ENCODE measurements around the gene SPSB2.

SPSB2 gene

GRCh38 chr12:6834873-6835272 is 38.2 kb downstream of the SPSB2 start:
- Histone ChIP-seq H3K4me2 (ENCODE audit: low read length) (no peak overlapping the region), H3K4me3 (ENCODE audit: low read depth, low read length, poor library complexity, severe bottlenecking) (no peak overlapping the region), H4K20me1 (ENCODE audit: insufficient read depth, low read length) (no peaks in the 10 kb centered on the region), H3F3A (ENCODE audit: insufficient read depth, low read length) (no peaks in the 10 kb centered on the region), H3K79me2 (ENCODE audit: insufficient read depth, low read length) (no peaks in the 10 kb centered on the region), H3K4me1 (ENCODE audit: insufficient read depth, low read length, severe bottlenecking) (peaks cover 12% of the 10 kb centered on the region), H3K9me2 (ENCODE audit: low read depth, low read length) (no peaks in the 10 kb centered on the region), H3K27ac (ENCODE audit: low read depth, low read length, poor library complexity, severe bottlenecking) (no peak overlapping the region), H3K27me3 (ENCODE audit: insufficient read depth, low read length) (no peaks in the 10 kb centered on the region; the same call in 1 of the 2 replicates), H2AFZ (ENCODE audit: low read length) (no peak overlapping the region), H3K9me3 (ENCODE audit: low read length) (no peaks in the 10 kb centered on the region), H3K36me3 (ENCODE audit: insufficient read depth, low read length) (no peaks in the 10 kb centered on the region), H3K9ac (ENCODE audit: low read length) (no peak overlapping the region)
- TF ChIP-seq EZH2 (IDR thresholded peaks at IDR 0.05; ENCODE audit: borderline replicate concordance, low read length) (no peak), CTCF (IDR thresholded peaks at IDR 0.05; ENCODE audit: low read length) (no peak)

GRCh38 chr12:6834254-6834653 is 38.8 kb downstream of the SPSB2 start:
- no peak for TF ChIP-seq CTCF (IDR thresholded peaks at IDR 0.05; ENCODE audit: low read length)
- TF ChIP-seq EZH2 (IDR thresholded peaks at IDR 0.05; ENCODE audit: borderline replicate concordance, low read length), result no peak
- Histone ChIP-seq H3K9me2 (ENCODE audit: low read depth, low read length) (no peaks in the 10 kb centered on the region), H3K4me2 (ENCODE audit: low read length) (no peak overlapping the region), H3K27ac (ENCODE audit: low read depth, low read length, poor library complexity, severe bottlenecking) (no peak overlapping the region), H3K9me3 (ENCODE audit: low read length) (no peaks in the 10 kb centered on the region), H3K27me3 (ENCODE audit: insufficient read depth, low read length) (no peaks in the 10 kb centered on the region; the same call in 1 of the 2 replicates), H3K36me3 (ENCODE audit: insufficient read depth, low read length) (no peaks in the 10 kb centered on the region), H3K9ac (ENCODE audit: low read length) (no peak overlapping the region), H3K4me1 (ENCODE audit: insufficient read depth, low read length, severe bottlenecking) (peaks cover 6% of the 10 kb centered on the region), H3F3A (ENCODE audit: insufficient read depth, low read length) (no peaks in the 10 kb centered on the region), H3K79me2 (ENCODE audit: insufficient read depth, low read length) (no peaks in the 10 kb centered on the region), H2AFZ (ENCODE audit: low read length) (no peak overlapping the region), H3K4me3 (ENCODE audit: low read depth, low read length, poor library complexity, severe bottlenecking) (no peak overlapping the region), H4K20me1 (ENCODE audit: insufficient read depth, low read length) (no peaks in the 10 kb centered on the region)

GRCh38 chr12:6833189-6833890 is 39.8 kb downstream of the SPSB2 start:
- Histone ChIP-seq H3K4me2 (ENCODE audit: low read length) (no peak overlapping the region), H4K20me1 (ENCODE audit: insufficient read depth, low read length) (no peaks in the 10 kb centered on the region), H3F3A (ENCODE audit: insufficient read depth, low read length) (no peaks in the 10 kb centered on the region), H3K27ac (ENCODE audit: low read depth, low read length, poor library complexity, severe bottlenecking) (no peak overlapping the region), H3K9me3 (ENCODE audit: low read length) (no peaks in the 10 kb centered on the region), H3K4me1 (ENCODE audit: insufficient read depth, low read length, severe bottlenecking) (peaks cover 10% of the 10 kb centered on the region), H2AFZ (ENCODE audit: low read length) (no peak overlapping the region), H3K9ac (ENCODE audit: low read length) (no peak overlapping the region), H3K9me2 (ENCODE audit: low read depth, low read length) (no peaks in the 10 kb centered on the region), H3K27me3 (ENCODE audit: insufficient read depth, low read length) (no peaks in the 10 kb centered on the region; the same call in 1 of the 2 replicates), H3K4me3 (ENCODE audit: low read depth, low read length, poor library complexity, severe bottlenecking) (no peak overlapping the region), H3K79me2 (ENCODE audit: insufficient read depth, low read length) (no peaks in the 10 kb centered on the region), H3K36me3 (ENCODE audit: insufficient read depth, low read length) (no peaks in the 10 kb centered on the region)
- TF ChIP-seq CTCF (IDR thresholded peaks at IDR 0.05; ENCODE audit: low read length), result no peak
- no peak for TF ChIP-seq EZH2 (IDR thresholded peaks at IDR 0.05; ENCODE audit: borderline replicate concordance, low read length)
